WERI-Rb-1 (cell line): ENCODE measurements around the gene OR6M1.

Source experiments
- DNase-seq: peaks from one replicate; pipeline ENCODE4 v3.0.0-alpha.2; 2020
- H3K27ac ChIP-seq: fragments of 250-450 bp; sonication (Bioruptor Pico); 2 replicates; pipeline ENCODE4 v1.5.1; 2020; ENCODE audit warnings: mild to moderate bottlenecking, moderate library complexity
- H3K27me3 ChIP-seq: fragments of 250-450 bp; sonication (Bioruptor Pico); 2 replicates; pipeline ENCODE4 v1.5.1; 2021; ENCODE audit warnings: mild to moderate bottlenecking, low read depth, moderate library complexity; ENCODE audit not compliant: insufficient read depth, severe bottlenecking
- H3K36me3 ChIP-seq: fragments of 250-450 bp; sonication (Bioruptor Pico); 2 replicates; pipeline ENCODE4 v1.5.1; 2020; ENCODE audit warnings: mild to moderate bottlenecking, moderate library complexity
- H3K4me3 ChIP-seq: 2 replicates; pipeline ENCODE4 v1.5.1; 2011; ENCODE audit warnings: low read depth, mild to moderate bottlenecking, control low read depth, low read length
- H3K9me3 ChIP-seq: fragments of 250-450 bp; sonication (Bioruptor Pico); 2 replicates; pipeline ENCODE4 v1.5.1; 2021; ENCODE audit warnings: mild to moderate bottlenecking, moderate library complexity; ENCODE audit not compliant: severe bottlenecking
- TF ChIP-seq, protein P1 (sequence below): IDR thresholded peaks from 2 replicates; pipeline ENCODE4 v1.5.1; 2011; ENCODE audit warnings: low read depth, mild to moderate bottlenecking, control low read depth, inconsistent platforms, low read length

The OR6M1 gene

DNA sequence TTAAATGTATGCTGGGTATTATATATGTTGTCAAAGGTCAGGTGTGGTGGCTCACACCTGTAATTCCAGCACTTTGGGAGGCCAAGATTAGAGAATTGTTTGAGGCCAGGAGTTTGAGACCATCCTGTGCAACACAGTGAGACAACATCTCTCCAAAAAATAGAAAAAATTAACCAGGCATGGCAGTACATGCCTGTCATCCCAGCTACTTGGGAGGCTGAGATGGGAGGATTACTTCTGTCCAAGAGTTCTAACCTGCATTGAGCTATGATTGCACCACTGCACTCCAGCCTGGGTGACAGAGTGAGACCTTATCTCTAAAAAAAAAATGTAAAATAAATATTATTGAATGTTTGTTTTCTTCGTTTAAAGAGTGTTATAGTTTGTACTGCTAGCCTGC, 40.5 kb downstream of the OR6M1 start:
- no peak for DNase-seq
- Histone ChIP-seq H3K36me3 (no peaks in the 10 kb centered on the region), H3K4me3 (no peak overlapping the region), H3K27me3 (no peaks in the 10 kb centered on the region), H3K27ac (no peak overlapping the region), H3K9me3 (no peaks in the 10 kb centered on the region)
- TF ChIP-seq, protein P1, sequence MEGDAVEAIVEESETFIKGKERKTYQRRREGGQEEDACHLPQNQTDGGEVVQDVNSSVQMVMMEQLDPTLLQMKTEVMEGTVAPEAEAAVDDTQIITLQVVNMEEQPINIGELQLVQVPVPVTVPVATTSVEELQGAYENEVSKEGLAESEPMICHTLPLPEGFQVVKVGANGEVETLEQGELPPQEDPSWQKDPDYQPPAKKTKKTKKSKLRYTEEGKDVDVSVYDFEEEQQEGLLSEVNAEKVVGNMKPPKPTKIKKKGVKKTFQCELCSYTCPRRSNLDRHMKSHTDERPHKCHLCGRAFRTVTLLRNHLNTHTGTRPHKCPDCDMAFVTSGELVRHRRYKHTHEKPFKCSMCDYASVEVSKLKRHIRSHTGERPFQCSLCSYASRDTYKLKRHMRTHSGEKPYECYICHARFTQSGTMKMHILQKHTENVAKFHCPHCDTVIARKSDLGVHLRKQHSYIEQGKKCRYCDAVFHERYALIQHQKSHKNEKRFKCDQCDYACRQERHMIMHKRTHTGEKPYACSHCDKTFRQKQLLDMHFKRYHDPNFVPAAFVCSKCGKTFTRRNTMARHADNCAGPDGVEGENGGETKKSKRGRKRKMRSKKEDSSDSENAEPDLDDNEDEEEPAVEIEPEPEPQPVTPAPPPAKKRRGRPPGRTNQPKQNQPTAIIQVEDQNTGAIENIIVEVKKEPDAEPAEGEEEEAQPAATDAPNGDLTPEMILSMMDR, result no peak

DNA sequence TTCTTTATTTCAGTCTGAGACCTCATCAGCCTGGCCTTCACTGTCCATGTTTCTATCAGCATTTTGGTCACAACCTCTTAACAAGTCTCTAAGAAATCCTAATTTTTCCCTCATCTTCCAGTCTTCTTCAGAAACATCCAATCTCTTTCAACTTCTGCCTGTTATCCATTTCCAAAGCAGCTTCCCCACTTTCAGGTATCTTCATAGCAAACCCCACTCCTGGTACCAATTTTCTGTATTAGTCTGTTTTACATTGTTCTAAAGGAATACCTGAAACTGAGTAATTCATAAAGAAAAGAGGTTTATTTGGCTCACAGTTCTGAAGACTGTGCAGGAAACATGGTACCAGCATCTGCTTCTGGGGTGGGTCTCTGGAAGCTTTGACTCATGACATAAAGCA, 43.7 kb downstream of the OR6M1 start:
- no peak overlapping the region for H3K27ac ChIP-seq
- H3K27me3 ChIP-seq, result no peaks in the 10 kb centered on the region
- H3K4me3 ChIP-seq, result no peak overlapping the region
- TF ChIP-seq, protein P1, result no peak
- H3K36me3 ChIP-seq, result no peaks in the 10 kb centered on the region
- DNase-seq, result no peak
- H3K9me3 ChIP-seq, result no peaks in the 10 kb centered on the region

DNA sequence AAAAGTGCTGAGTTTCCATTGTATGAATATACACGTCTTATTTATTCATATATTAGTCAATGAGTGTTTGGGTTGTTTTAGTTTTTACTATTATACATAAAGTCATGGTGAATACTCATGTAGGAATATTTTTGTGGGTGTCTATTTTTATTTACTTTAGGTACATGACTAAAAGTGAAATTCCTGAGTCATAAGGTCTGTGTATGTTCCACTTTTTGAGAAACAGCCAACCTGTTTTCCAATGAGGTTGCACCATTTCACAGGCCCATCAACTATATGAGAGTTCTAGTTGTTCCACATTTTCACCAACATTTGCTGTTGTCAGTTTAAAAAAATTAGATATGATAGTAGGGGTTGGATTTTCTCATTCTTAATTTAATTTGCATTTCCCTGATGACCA, 45.3 kb downstream of the OR6M1 start:
- TF ChIP-seq, protein P1, result no peak
- Histone ChIP-seq H3K36me3 (no peaks in the 10 kb centered on the region), H3K27ac (no peak overlapping the region), H3K27me3 (no peaks in the 10 kb centered on the region), H3K4me3 (no peak overlapping the region), H3K9me3 (no peaks in the 10 kb centered on the region)
- no peak for DNase-seq

DNA sequence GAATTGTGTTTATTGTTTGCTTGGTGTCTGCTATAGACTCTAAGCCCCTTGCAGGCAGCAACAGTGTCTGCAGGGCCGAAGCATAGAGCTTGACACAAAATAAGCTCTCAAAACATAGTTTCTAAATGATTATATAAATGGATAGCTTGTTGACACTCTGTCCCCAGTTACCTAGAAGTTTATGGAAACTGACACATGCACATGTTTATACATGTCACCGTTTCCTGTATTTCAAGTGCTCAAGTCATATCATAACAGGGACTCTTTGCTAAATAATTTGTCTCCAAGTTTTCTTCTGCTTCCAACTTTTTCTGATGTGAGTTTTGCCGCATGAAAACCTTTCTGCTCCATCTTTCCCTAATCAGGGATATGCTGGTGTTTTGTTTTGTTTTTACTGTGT, 48.2 kb downstream of the OR6M1 start:
- TF ChIP-seq, protein P1, result no peak
- DNase-seq, result no peak

DNA sequence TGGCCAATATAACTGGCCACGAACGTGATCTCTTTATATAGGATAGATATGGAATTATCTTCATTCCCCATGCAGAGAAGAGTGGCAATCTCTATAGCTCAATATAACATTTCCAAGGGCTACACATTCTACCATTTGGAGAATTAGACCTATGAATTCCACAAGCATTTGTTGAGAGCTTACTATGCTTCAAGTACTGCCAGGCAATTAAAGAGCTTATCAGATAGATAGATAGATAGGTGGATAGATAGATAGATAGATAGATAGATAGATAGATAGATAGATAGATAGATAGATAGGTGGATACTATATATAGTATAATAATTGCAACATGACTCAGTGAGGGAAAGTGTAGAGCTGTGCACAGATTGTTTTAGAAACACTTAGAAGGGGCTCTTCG, 50.3 kb downstream of the OR6M1 start:
- Histone ChIP-seq H3K4me3 (no peak overlapping the region), H3K9me3 (no peaks in the 10 kb centered on the region), H3K27ac (no peak overlapping the region), H3K36me3 (no peaks in the 10 kb centered on the region), H3K27me3 (no peaks in the 10 kb centered on the region)
- TF ChIP-seq, protein P1, result no peak
- no peak for DNase-seq

More for the DNA sequence above, 48.2 kb downstream of the OR6M1 start:
- no peaks in the 10 kb centered on the region for H3K9me3 ChIP-seq
- no peak overlapping the region for H3K27ac ChIP-seq
- no peaks in the 10 kb centered on the region for H3K27me3 ChIP-seq
- no peaks in the 10 kb centered on the region for H3K36me3 ChIP-seq
- no peak overlapping the region for H3K4me3 ChIP-seq
